ENCODE measurements around the gene SPEF1. TPM values are rescaled to one million over a fixed set of nuclear protein-coding genes. Genes with fewer than 3 reads are reported as not detected.

SPEF1 gene
- total and polyA plus RNA-seq, 2 of the 13 experiments (the other 11 are each of a cell fraction or from before 2014, with no cell fraction given): 0.11 to 0.27 TPM

GRCh38 chr20:3765171-3765882, 15.9 kb downstream of the SPEF1 start (continued):
- no peak for TF ChIP-seq PBX3 (CRISPR knock-in tag; IDR thresholded peaks at IDR 0.05; ENCODE audit: borderline replicate concordance)
- TF ChIP-seq ZNF737 (CRISPR knock-in tag; IDR thresholded peaks at IDR 0.05; ENCODE audit: borderline replicate concordance): no peak
- no peak for TF ChIP-seq RFXANK (CRISPR knock-in tag; IDR thresholded peaks at IDR 0.05)
- no peak for TF ChIP-seq CHD4 (IDR thresholded peaks at IDR 0.05; ENCODE audit: borderline replicate concordance, low read length)
- no peak for TF ChIP-seq ZNF780A (CRISPR knock-in tag; IDR thresholded peaks at IDR 0.05)
- no peak for TF ChIP-seq MED1 (CRISPR knock-in tag; IDR thresholded peaks at IDR 0.05)
- TF ChIP-seq ZNF615 (CRISPR knock-in tag; IDR thresholded peaks at IDR 0.05; ENCODE audit: borderline replicate concordance): no peak
- no peak for TF ChIP-seq NCOA2 (CRISPR knock-in tag; IDR thresholded peaks at IDR 0.05)
- no peak for TF ChIP-seq ADNP (CRISPR knock-in tag; IDR thresholded peaks at IDR 0.05)
- no peak for TF ChIP-seq POGZ (CRISPR knock-in tag; IDR thresholded peaks at IDR 0.05)
- TF ChIP-seq DZIP1 (CRISPR knock-in tag; IDR thresholded peaks at IDR 0.05): peak; percentile 46; the same call in 1 of the 2 replicates
- no peak for TF ChIP-seq ZNF639 (CRISPR knock-in tag; conservative IDR thresholded peaks at IDR 0.05)
- TF ChIP-seq UBTF (CRISPR knock-in tag; IDR thresholded peaks at IDR 0.05): 0 out of 2 replicates have a peak, but pooled peaks have one; percentile 22
